Endothelial cell of umbilical vein (primary cell): ENCODE measurements around the gene CBFB. TPM values are rescaled to one million over a fixed set of nuclear protein-coding genes. Genes with fewer than 3 reads are reported as not detected.

ENCODE experiments used
- BruUV-seq: library from RNA; stranded (reverse); fragments of 400-500 nt; replicated peaks from 2 replicates; lab custom pipeline; 2021; lab: Mats Ljungman, UMichigan
- CTCF ChIA-PET: fragments of 300-600, 350-600 bp; sonication (Branson Sonifier 250); formaldehyde crosslinking; loops from one replicate; lab custom pipeline; 2021; ENCODE audit warnings: antibody characterized with exemption, inconsistent platforms; lab: Charles Lee
- POLR2A ChIA-PET: fragments of 300-600, 350-600 bp; sonication (Branson Sonifier 250); formaldehyde crosslinking; loops from one replicate; lab custom pipeline; 2021; ENCODE audit warnings: antibody characterized with exemption, inconsistent platforms; lab: Charles Lee
- DNase-seq: peaks from one replicate; pipeline ENCODE4 v3.0.0-alpha.2; 2011; ENCODE audit warnings: low read depth, low spot score
- FAIRE-seq: peaks from 2 replicates; lab custom pipeline; 2011; peaks lifted over from hg19 to GRCh38; lab: Jason Lieb, UNC
- H2AFZ ChIP-seq: 2 replicates; pipeline ENCODE4 v1.6.0; 2012; ENCODE audit warnings: low read depth, low read length, control low read depth, inconsistent platforms
- H3K27ac ChIP-seq: 2 replicates; pipeline ENCODE4 v1.5.1; 2011; ENCODE audit warnings: low read depth, mild to moderate bottlenecking, control low read depth, low read length, moderate library complexity; ENCODE audit not compliant: insufficient read depth
- H3K27me3 ChIP-seq, 2 experiments: 2 replicates each; pipeline versions ENCODE4 v1.6.0 to v1.6.1; 2011; ENCODE audit warnings: low read length in 2 of 2, mixed read lengths in 1 of 2; ENCODE audit not compliant: control insufficient read depth in 2 of 2, insufficient read depth in 2 of 2
- H3K36me3 ChIP-seq, 2 experiments: 2 replicates in 1 of 2; 3 replicates in 1 of 2; pipeline ENCODE4 v1.5.1; 2011; ENCODE audit warnings: low read length in 2 of 2, mild to moderate bottlenecking in 1 of 2, moderate library complexity in 1 of 2; ENCODE audit not compliant: control insufficient read depth in 2 of 2, insufficient read depth in 2 of 2; ENCODE audit errors: extremely low read depth in 1 of 2
- H3K4me1 ChIP-seq: 3 replicates; pipeline ENCODE4 v1.5.1; 2011; ENCODE audit warnings: mild to moderate bottlenecking, low read length; ENCODE audit not compliant: control insufficient read depth, insufficient read depth; ENCODE audit errors: extremely low read depth
- H3K4me2 ChIP-seq: 2 replicates; pipeline ENCODE4 v1.6.1; 2011; ENCODE audit warnings: low read length, control low read depth, mixed read lengths; ENCODE audit not compliant: insufficient read depth
- H3K4me3 ChIP-seq, 3 experiments: fragments of 200-600 bp in 1 of 3; sonication (generic), shearing (Covaris generic) in 1 of 3; replicated peaks in 1 of 3; 2 replicates each; pipeline ENCODE4 v1.5.1; 2011 to 2016; ENCODE audit warnings: control low read depth in 3 of 3, low read length in 3 of 3, mild to moderate bottlenecking in 2 of 3, inconsistent platforms in 1 of 3, low read depth in 1 of 3, moderate library complexity in 1 of 3; ENCODE audit not compliant: insufficient read depth in 1 of 3
- H3K79me2 ChIP-seq: 2 replicates; pipeline ENCODE4 v1.6.0; 2012; ENCODE audit warnings: low read length, inconsistent platforms; ENCODE audit not compliant: control insufficient read depth, insufficient read depth
- H3K9ac ChIP-seq: replicated peaks from 2 replicates; pipeline ENCODE3; 2011; ENCODE audit warnings: low read length, control low read depth; ENCODE audit not compliant: insufficient read depth; ENCODE audit errors: extremely low read depth
- H3K9me1 ChIP-seq: replicated peaks from 3 replicates; pipeline ENCODE4 v1.6.0; 2011; ENCODE audit warnings: mild to moderate bottlenecking, low read length; ENCODE audit not compliant: control insufficient read depth, insufficient read depth; ENCODE audit errors: extremely low read depth
- H3K9me3 ChIP-seq: replicated peaks from 2 replicates; pipeline ENCODE4 v1.5.1; 2012; ENCODE audit warnings: low read length, inconsistent platforms; ENCODE audit not compliant: control insufficient read depth, insufficient read depth
- H4K20me1 ChIP-seq: replicated peaks from 2 replicates; pipeline ENCODE3; 2011; ENCODE audit warnings: mild to moderate bottlenecking, low read length; ENCODE audit not compliant: control insufficient read depth, insufficient read depth; ENCODE audit errors: extremely low read depth
- CTCF ChIP-seq, 2 donors: IDR thresholded peaks; 1 replicate in 1 of 2; 2 replicates in 1 of 2; pipeline ENCODE4 v1.5.1; 2011; ENCODE audit warnings: low read length in 2 of 2, mild to moderate bottlenecking in 2 of 2, moderate library complexity in 2 of 2, control low read depth in 1 of 2, inconsistent platforms in 1 of 2, low read depth in 1 of 2; ENCODE audit not compliant: insufficient read depth in 1 of 2; ENCODE audit errors: extremely low read depth in 1 of 2
- EZH2 ChIP-seq: IDR thresholded peaks from 2 replicates; pipeline ENCODE4 v1.6.1; 2012; ENCODE audit warnings: borderline replicate concordance, low read depth, mild to moderate bottlenecking, moderate library complexity, low read length, inconsistent platforms; ENCODE audit not compliant: severe bottlenecking
- FOS ChIP-seq: IDR thresholded peaks from 2 replicates; pipeline ENCODE4 v1.6.1; 2011; ENCODE audit warnings: mild to moderate bottlenecking, low read length, moderate library complexity, borderline replicate concordance; ENCODE audit not compliant: insufficient read depth
- GATA2 ChIP-seq: IDR thresholded peaks from 2 replicates; pipeline ENCODE4 v1.7.0; 2011; ENCODE audit warnings: low read depth, mild to moderate bottlenecking, moderate library complexity, mixed read lengths, low read length; ENCODE audit not compliant: insufficient read length, insufficient read depth
- JUN ChIP-seq: IDR thresholded peaks from 2 replicates; pipeline ENCODE4 v1.6.1; 2011; ENCODE audit warnings: borderline replicate concordance, low read depth; ENCODE audit not compliant: insufficient read length, insufficient read depth
- MAX ChIP-seq: IDR thresholded peaks from 2 replicates; pipeline ENCODE4 v1.6.1; 2011; ENCODE audit not compliant: insufficient read depth, insufficient read length
- MYC ChIP-seq: IDR thresholded peaks from one replicate; pipeline ENCODE4 v1.6.1; 2011; ENCODE audit warnings: mild to moderate bottlenecking, low read depth, low read length
- POLR2A ChIP-seq: IDR thresholded peaks from 2 replicates; pipeline ENCODE4 v1.6.1; 2012; ENCODE audit warnings: low read depth, mild to moderate bottlenecking, control low read depth, low read length
- POLR2AphosphoS5 ChIP-seq: IDR thresholded peaks from 2 replicates; pipeline ENCODE4 v1.6.1; 2012; ENCODE audit warnings: low read depth, mild to moderate bottlenecking, control low read depth, low read length, moderate library complexity; ENCODE audit not compliant: insufficient read depth
- dilution Hi-C: fragments of 300-500 bp; cut with MboI; formaldehyde crosslinking; loops from one replicate; pipeline ENCODE4 v1.15.0; 2019; ENCODE audit warnings: low sequenced_read_pairs; ENCODE audit not compliant: extremely low pct_ligation_motif_present
- intact Hi-C: fragments of 100-400 bp; cut with micrococcal nuclease; formaldehyde crosslinking; loops from one replicate; pipeline ENCODE4 v1.10.0; 2022
- polyA plus RNA-seq, 4 experiments: library from polyadenylated mRNA; depleted of rRNA in 3 of 4; stranded (reverse) in 3 of 4; unstranded in 1 of 4; fragments of >200 nt; gene quantifications; 2 replicates each; pipeline versions ENCODE4 v1.2.1 to v1.2.3, GENCODE V29; 2011 to 2012; ENCODE audit warnings: missing spikeins in 1 of 4
- total RNA-seq: library from RNA; stranded (reverse); gene quantifications from 2 replicates; pipeline ENCODE4 v1.2.3, GENCODE V29; 2021

The CBFB gene
- total and polyA plus RNA-seq, 2 donors (not counting 3 experiments of a cell fraction or from before 2014, with no cell fraction given), result 27.8 to 103 TPM

DNA sequence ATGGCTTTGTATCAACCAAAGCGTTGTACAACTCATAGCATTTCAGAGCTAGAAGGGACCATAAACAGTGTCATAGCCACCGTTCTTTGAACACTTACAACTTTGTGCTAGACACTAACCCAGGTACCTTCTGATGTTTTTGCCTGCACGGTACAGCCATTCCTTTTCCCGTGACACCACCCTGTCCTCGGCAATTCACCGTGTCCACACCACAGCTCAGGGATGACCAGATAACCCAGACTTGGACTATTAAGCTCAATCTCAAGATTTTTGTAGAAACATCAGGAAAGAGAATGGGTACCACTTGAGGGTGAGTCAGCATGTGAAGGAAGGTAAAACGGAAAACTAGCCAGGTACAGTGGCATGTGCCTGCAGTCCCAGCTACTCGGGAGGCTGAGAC is 9.8 kb upstream of the CBFB start:
- FAIRE-seq, result no peak
- no peaks in the 10 kb centered on the region for H3K9me3 ChIP-seq
- H3K4me1 ChIP-seq, result peaks cover 11% of the 10 kb centered on the region
- intact Hi-C loops (no loop called here), dilution Hi-C loops (no loop called here)
- ChIA-PET CTCF (interaction anchor here (0.7 to 9.1 kb wide), 9 partner anchors 9 to 165 kb away, joined by 3 to 302 read pairs (median 12); partner anchors contain the start of genes B3GNT9, CBFB, CDH16 and MATCAP1), POLR2A (interaction anchor here (0.5 to 2.1 kb wide), 2 partner anchors 8 to 11 kb away, joined by 3 to 7 read pairs; no protein-coding TSS in a partner anchor)
- H3K36me3 ChIP-seq, result no peaks in the 10 kb centered on the region
- H3K79me2 ChIP-seq, result no peaks in the 10 kb centered on the region
- H3K27me3 ChIP-seq, result no peaks in the 10 kb centered on the region
- no peak overlapping the region for H3K4me3 ChIP-seq
- H4K20me1 ChIP-seq, result no peaks in the 10 kb centered on the region
- no peak overlapping the region for H3K9ac ChIP-seq
- no peak overlapping the region for H3K27ac ChIP-seq
- H3K4me2 ChIP-seq, result no peak overlapping the region
- no peak for DNase-seq
- TF ChIP-seq GATA2 (no peak), POLR2A (no peak), MAX (no peak), POLR2AphosphoS5 (no peak), CTCF (IDR thresholded peaks at IDR 0.05; ENCODE audit: extremely low read depth in 1 of 2, insufficient read depth in 1 of 2, low read depth in 1 of 2, low read length in 2 of 2) (no peak), JUN (no peak), MYC (no peak), FOS (no peak), EZH2 (no peak)
- no peaks in the 10 kb centered on the region for H3K9me1 ChIP-seq
- no TSS peak for BruUV-seq
- no peak overlapping the region for H2AFZ ChIP-seq
